GM19438 (cell line): Measurements from ENCODE around the gene CATSPERB.
"Not testable (repeated sequence)": the region's sequence is repeated elsewhere in the genome, so short reads cannot be mapped to it uniquely, and the experiment has no call there.

Experiments
- ATAC-seq: cut with Tn5 transposase; IDR thresholded peaks from one replicate; pipeline ENCODE4 v1.9.1; 2021; ENCODE audit warnings: low read depth; ENCODE audit not compliant: unreplicated experiment

The CATSPERB gene

DNA sequence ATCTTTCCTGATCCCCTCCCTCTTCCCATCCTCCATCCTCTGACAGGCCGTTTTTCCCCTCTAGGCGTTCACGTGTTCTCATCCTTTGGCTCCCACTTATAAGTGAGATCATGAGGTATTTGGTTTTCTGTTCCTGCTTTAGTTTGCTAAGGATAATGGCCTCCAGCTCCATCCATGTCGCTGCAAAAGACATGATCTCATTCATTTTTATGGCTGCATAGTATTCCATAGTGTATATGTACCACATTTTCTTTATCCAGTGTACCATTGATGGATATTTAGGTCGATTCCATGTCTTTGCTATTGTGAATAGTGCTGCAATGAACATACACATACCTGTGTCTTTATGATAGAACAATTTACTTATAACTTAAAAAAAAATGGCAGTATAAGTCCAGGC is 197.8 kb downstream of the CATSPERB start:
- ATAC-seq: not testable (repeated sequence)

DNA sequence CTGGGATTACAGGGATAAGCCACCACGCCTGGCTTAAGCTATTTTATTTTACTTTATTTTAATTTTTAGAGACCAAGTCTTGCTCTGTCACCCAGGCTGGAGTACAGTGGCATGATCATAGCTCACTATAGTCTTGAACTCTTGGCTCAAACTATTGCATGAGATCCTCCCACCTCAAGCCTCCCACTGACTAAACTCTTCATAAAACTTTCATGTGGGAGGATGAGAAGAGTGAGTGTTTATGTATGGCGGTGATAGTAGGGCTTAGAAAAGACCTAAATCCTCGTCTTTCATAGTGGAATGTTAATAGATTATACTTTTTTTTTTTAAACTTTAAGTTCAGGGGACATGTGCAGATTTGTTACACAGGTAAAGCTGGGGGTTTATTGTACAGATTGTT is 198.3 kb downstream of the CATSPERB start:
- no peak for ATAC-seq
